Brain microvascular endothelial cell (primary cell): ENCODE results near the gene EVI5.

ENCODE experiments used
- DNase-seq: peaks from one replicate; pipeline ENCODE4 v3.0.0-alpha.2; 2020
- H3K27ac ChIP-seq: fragments of 250-450 bp; sonication (Bioruptor Pico); 2 replicates; pipeline ENCODE4 v1.5.1; 2020; ENCODE audit warnings: mild to moderate bottlenecking, moderate library complexity
- H3K27me3 ChIP-seq: fragments of 250-450 bp; sonication (Bioruptor Pico); replicated peaks from 2 replicates; pipeline ENCODE4 v1.5.1; 2020; ENCODE audit warnings: mild to moderate bottlenecking
- H3K36me3 ChIP-seq: fragments of 250-450 bp; sonication (Bioruptor Pico); replicated peaks from 2 replicates; pipeline ENCODE4 v1.5.1; 2020; ENCODE audit warnings: mild to moderate bottlenecking
- H3K4me3 ChIP-seq: 2 replicates; pipeline ENCODE4 v1.5.1; 2011; ENCODE audit warnings: low read depth, mild to moderate bottlenecking, control low read depth, low read length, moderate library complexity
- CTCF ChIP-seq: IDR thresholded peaks from 2 replicates; pipeline ENCODE4 v1.5.1; 2011; ENCODE audit warnings: low read depth, mild to moderate bottlenecking, moderate library complexity, low read length, control low read depth, inconsistent platforms; ENCODE audit errors: missing control alignments
- in situ Hi-C: cut with HindIII; loops from 2 replicates; pipeline ENCODE4 v1.10.0; 2017; ENCODE audit warnings: low sequenced_read_pairs, low pct_ligation_motif_present

EVI5 gene

DNA sequence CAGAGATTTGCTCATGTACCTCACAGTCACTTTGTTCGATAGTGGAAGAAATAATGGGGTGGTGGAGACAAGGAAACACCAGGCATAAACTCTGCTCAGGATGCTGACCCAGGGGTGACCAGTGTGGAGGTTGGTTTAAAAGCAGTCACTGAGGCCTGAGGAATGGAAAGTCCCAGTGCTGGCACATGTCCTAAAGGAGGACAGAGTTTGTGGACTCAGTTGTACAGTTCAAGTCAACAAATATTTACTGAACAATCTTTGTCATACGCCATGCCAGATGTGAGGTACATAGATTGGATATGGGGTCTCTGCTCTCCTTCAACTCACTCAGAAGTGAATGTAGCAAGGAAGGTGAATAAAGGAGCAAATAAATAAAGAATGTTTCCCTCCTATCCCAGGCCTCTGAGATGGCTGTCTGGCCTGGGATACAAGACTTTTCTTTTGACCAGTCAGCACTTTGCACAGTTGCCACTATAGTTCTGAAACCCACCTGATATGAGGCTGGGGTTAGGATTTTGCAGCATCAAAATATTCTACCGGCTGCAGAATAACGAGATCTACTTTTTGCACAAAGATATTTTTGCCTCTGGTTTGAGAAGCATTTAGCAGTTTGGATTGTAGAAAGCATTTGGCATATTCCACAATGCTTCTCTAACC, 290.3 kb downstream of the EVI5 start:
- in situ Hi-C loops, result no loop called here
- H3K36me3 ChIP-seq, result no peaks in the 10 kb centered on the region
- no peak overlapping the region for H3K4me3 ChIP-seq
- H3K27ac ChIP-seq, result no peak overlapping the region
- TF ChIP-seq CTCF, result no peak
- DNase-seq, result no peak
- H3K27me3 ChIP-seq, result no peaks in the 10 kb centered on the region

- Histone ChIP-seq H3K27ac (no peak overlapping the region), H3K36me3 (no peaks in the 10 kb centered on the region), H3K27me3 (no peaks in the 10 kb centered on the region), H3K4me3 (no peak overlapping the region)
- TF ChIP-seq CTCF, result no peak
- in situ Hi-C loops, result no loop called here
- DNase-seq, result no peak
These were observed 291.8 kb downstream of the EVI5 start for GRCh38 chr1:92493139-92493538.

DNA sequence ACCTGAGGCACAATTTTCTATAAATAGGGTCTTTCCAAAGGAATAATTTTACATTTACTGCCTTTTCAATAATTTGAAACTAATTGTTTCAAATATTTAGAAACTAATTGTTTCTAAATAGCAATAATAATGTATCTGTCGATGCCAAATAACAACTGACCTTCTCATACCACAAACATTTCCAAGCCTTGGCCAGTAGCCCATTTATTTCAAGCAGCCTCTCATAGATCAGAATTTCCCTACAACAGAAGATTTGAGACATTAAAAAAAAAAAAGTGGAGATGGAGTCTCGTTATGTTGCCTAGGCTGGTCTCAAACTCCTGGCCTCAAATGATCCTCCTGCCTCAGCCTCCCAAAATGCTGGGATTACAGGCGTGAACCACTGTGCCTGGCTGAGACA, 296.1 kb downstream of the EVI5 start:
- Histone ChIP-seq H3K4me3 (no peak overlapping the region), H3K36me3 (no peaks in the 10 kb centered on the region), H3K27ac (no peak overlapping the region), H3K27me3 (peaks cover 12% of the 10 kb centered on the region)
- no peak for TF ChIP-seq CTCF
- in situ Hi-C loops, result no loop called here
- no peak for DNase-seq

DNA sequence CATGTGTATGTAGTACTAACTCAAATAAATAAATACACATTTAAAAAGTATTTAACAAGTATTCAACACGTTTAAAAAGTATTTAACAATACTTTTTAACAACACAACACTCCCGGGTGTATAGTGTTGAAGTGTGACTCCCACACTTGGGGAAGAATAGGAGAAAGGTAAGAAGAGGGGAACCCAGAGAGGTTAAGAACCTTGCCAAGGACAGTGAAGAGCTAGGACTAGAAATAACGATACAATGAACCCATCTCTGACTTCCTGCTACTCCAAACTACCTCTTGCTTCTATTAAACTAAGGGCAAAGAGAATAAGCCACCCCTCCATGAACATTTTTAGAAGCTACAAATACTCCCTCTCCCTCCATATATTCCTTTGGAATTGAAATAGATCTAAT, 296.5 kb downstream of the EVI5 start:
- H3K4me3 ChIP-seq, result no peak overlapping the region
- in situ Hi-C loops, result no loop called here
- TF ChIP-seq CTCF, result no peak
- peaks cover 16% of the 10 kb centered on the region for H3K27me3 ChIP-seq
- H3K27ac ChIP-seq, result no peak overlapping the region
- DNase-seq, result no peak
- no peaks in the 10 kb centered on the region for H3K36me3 ChIP-seq

DNA sequence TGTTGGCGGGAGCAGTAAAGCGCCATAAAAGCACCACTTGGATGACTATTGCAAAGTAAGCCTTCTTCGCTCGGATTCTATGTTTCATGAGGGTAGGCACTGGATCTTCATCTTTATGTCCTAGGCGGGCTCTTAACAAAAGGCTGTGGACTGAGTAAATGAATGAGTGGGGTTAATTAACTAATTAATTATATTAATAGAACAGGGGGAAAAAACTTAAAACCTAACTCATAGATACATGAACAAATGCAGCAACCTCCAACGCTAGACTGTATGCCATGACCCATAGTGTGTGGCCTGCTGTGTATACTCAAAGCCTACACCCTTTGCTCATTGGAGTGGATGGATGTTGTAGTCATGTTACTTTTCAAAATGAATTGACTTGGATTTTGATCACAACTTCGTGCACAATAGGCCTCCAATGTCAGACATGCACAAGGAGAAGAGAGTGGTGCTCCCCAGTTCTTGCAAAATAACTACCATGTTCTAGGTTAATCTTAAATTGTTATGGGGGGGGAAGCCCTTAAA, 297.8 kb downstream of the EVI5 start:
- Histone ChIP-seq H3K27ac (no peak overlapping the region), H3K36me3 (no peaks in the 10 kb centered on the region), H3K27me3 (peaks cover 29% of the 10 kb centered on the region), H3K4me3 (peak overlapping the region; percentile 60)
- TF ChIP-seq CTCF, result no peak
- no peak for DNase-seq
- in situ Hi-C loops, result no loop called here
